GM12873 (cell line): Measurements from ENCODE around the gene DVL1.

ENCODE experiments used
- TF ChIP-seq, protein P1 (sequence below): IDR thresholded peaks from 2 replicates; pipeline ENCODE4 v1.5.1; 2012; ENCODE audit warnings: low read depth, mild to moderate bottlenecking, moderate library complexity, low read length, control low read depth; ENCODE audit not compliant: insufficient read depth; ENCODE audit errors: missing control alignments

The DVL1 gene

DNA sequence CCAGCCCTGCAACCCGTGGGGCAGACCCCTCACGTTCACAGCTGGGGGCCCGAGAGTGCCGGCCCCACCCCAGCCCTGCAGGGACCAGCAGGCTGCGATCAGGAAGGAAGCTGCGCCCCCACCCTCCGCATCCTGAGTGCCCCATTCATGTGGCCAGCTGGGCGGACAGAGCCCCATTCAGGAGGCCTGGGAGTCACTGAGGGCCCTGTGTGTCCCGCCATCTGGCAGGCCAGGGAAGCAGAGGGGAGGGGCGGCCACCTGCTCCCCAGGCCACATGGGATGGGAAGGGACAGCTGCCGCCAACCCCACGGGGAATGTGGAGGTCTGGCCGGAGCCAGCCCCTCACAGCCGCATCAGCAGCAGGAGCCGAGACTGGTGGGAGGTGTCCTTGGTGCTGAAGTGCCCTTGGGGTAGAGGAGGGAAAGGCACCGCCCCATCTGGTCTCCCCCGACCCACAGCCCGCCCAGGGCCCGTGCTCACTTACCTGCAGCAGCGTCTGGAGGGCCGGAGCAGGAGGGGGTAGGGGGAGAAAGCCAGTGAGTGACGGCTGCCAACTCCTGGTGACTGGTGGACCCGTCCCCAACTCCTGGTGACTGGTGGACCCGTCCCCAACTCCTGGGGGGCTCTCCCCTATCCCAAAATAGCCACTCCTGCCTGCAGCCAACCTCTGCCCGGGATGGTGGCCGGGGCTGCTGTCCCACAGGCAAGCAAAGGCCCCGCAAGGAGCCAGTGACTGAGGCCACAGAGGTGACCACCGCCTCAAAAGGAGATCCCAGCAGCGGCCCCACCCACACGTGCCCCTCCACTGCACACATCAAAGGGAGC lies 50.1 kb downstream of the DVL1 start:
- TF ChIP-seq, protein P1, sequence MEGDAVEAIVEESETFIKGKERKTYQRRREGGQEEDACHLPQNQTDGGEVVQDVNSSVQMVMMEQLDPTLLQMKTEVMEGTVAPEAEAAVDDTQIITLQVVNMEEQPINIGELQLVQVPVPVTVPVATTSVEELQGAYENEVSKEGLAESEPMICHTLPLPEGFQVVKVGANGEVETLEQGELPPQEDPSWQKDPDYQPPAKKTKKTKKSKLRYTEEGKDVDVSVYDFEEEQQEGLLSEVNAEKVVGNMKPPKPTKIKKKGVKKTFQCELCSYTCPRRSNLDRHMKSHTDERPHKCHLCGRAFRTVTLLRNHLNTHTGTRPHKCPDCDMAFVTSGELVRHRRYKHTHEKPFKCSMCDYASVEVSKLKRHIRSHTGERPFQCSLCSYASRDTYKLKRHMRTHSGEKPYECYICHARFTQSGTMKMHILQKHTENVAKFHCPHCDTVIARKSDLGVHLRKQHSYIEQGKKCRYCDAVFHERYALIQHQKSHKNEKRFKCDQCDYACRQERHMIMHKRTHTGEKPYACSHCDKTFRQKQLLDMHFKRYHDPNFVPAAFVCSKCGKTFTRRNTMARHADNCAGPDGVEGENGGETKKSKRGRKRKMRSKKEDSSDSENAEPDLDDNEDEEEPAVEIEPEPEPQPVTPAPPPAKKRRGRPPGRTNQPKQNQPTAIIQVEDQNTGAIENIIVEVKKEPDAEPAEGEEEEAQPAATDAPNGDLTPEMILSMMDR: no peak

DNA sequence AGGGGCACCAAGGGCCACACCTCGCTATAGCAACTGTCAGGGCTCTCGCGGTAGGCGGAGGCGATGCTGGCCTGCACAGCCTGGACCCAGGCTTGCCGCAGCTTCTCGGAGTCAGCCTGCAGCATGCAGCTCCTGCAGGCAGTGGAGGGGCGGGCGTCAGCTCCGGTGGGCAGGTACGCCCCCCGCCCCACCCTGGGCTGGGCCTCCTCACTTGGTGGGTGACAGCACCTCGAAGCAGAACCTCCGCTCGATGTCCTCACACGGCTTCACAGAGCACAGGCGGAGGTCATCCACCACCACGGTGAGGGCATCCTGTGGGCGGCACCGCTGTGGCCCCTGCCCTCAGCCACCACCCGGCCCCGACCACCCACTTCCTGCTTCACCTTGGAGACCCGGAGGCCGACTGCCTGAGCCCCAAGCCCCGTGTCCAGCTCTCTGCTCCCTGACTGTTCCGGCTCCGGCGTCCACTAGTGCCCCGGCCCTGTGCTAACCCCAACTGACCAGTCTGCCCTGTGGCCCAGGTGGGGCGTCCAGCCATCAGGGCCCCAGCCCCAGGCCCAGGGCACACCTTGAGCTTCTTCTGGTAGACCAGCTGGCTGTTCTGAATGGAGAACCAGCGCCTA lies 51.3 kb downstream of the DVL1 start:
- TF ChIP-seq, protein P1: no peak

DNA sequence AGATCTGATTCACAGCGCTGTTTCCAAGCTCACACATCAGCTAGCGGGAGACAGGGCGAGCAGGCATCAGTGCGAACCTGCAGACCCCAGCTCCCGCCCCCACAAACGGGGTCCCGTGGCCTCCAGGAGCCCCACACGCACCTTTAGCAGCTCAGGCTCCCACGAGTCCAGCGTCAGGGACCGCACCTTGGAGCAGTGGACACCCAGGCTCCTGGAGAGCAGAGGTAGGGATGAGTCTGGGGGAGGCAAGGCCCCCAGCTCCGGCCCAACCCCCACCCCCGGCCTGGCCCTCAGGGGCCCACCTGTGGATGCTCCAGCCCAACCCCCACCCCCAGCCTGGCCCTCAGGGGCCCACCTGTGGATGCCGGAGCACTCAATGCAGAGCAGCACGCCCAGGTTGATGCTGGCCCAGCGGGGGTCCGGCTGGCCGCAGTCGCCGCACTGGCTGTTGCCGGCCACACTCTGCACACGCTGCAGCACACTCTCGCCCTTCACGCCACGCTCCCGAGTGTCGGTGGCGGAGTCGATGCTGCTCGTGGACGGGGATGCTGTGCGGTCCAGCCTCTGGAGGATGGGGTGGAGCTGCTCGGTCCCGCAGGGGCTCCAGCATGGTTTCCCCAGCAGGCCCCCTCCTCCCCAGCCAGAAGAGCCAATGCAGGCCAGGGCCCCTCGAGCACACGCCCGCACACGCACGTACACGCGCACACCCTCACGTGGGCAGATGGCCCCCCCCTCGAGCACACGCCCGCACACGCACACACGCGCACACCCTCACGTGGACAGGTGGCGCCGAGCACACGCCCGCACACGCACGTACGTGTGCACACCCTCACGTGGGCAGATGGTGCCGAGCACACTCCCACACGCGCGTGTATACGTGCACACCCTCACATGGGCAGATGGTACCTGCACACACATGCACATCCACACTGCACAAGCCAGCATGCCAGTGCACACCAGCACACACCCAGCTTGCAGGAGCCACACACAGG lies 52.9 kb downstream of the DVL1 start:
- TF ChIP-seq, protein P1: no peak

DNA sequence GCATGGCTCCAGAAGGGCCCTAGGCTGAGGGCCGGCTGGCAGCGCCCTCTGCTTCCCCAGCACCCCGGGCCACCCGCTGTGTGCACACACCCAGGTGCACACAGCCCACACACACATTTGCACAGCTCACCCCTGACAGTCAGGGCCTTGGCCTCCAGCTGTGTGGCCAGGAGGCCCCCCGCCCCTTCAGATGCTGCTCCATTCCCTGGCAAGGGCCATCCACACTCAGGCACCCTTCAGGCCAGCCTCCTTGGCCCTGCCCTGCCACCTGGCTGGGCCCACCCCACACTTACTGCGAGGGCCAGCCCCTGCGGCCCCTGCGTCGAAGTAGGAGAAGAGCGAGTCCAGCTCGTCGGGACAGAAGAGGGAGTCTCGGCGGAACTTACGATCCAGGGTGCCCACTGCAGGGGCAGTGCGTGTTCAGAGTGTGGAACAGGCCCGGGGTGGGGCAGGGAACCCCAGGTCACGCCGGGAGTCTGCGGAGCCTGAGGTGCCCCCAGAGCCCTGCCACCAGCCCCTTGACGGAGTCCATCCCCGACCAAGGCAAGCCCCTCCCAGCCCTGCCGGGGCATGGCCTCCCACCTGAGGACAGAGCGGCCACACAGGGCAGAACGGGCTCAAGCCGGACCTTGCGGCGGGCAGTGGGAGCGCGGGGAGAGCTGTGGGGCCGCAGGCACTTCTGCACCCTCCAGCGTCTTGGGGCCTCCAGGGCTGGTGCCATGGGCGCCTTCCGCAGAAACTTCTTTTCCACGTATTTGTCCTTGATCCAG lies 53.9 kb downstream of the DVL1 start:
- TF ChIP-seq, protein P1: no peak

DNA sequence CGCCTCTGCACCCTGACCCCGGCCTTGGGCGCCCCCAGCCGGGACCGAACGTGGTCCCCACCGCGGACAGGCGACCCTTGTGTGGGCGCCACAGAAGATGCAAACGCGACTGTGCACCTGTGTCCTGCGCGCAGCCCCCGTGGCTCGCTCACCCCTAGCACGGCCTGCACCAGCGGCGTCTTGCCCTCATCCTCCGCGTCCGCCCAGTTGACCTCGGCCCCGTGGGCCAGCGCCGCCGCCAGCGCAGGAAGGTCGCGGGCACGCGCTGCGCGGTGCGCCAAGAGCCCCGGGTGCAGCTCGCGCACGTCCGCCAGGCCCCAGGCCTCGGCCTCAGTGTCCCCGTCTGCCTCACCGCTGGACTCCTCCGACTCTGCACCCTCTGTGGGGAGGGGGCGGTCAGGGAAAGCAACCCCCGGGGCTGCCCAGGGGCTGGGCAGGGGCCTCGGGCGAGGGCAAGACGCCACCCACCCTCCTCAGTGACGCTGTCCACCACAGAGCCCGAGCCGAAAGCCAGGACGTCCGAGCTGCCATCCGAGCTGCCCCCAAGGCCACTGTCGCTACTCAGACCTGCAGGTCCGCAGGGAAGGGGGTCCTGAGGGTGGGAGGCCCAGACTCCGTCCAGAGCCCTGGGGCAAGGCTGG lies 54.8 kb downstream of the DVL1 start:
- TF ChIP-seq, protein P1: no peak
